K562 (cell line): ENCODE measurements around the gene NRXN3. TPM values are rescaled to one million over a fixed set of nuclear protein-coding genes. Genes with fewer than 3 reads are reported as not detected.

ENCODE experiments used
- ATAC-seq: fragments of 200-7000 bp; cut with Tn5 transposase; 3 replicates; pipeline ENCODE4 v1.9.1; 2020; ENCODE audit warnings: moderate library complexity
- BruUV-seq: library from RNA; stranded (reverse); fragments of 400-500 nt; replicated peaks from 2 replicates; lab custom pipeline; 2021; lab: Mats Ljungman, UMichigan
- CTCF ChIA-PET: fragments of 300-600 bp; formaldehyde crosslinking; extraction: SDS; loops from one replicate; lab custom pipeline; 2021; ENCODE audit warnings: low intra/inter-chr PET ratio; lab: Yijun Ruan, JAX
- POLR2A ChIA-PET: fragments of 300-600, 350-650 bp; sonication (Branson Sonifier 250); formaldehyde crosslinking; extraction: SDS; loops from one replicate; lab custom pipeline; 2021; ENCODE audit warnings: antibody characterized with exemption, inconsistent platforms; lab: Yijun Ruan, JAX
- DNase-seq, 4 experiments: peaks; one replicate each; pipeline versions ENCODE4 v3.0.0 to v3.0.0-alpha.2; 2011 to 2018; ENCODE audit warnings: low spot score in 3 of 4, mixed read lengths in 3 of 4; ENCODE audit errors: extremely low read depth in 1 of 4
- FAIRE-seq: peaks from 2 replicates; lab custom pipeline; 2011; peaks lifted over from hg19 to GRCh38; lab: Jason Lieb, UNC
- H2AFZ ChIP-seq: 2 replicates; pipeline ENCODE4 v1.6.0; 2011; ENCODE audit warnings: low read depth, low read length, control low read depth, inconsistent platforms
- H3K27ac ChIP-seq: fragments of 200-600 bp; 3 replicates; pipeline ENCODE4 v1.8.0; 2011; ENCODE audit warnings: low read depth, mild to moderate bottlenecking, control low read depth, inconsistent platforms, low read length, moderate library complexity, mixed read lengths; ENCODE audit errors: extremely low read depth
- H3K27me3 ChIP-seq, 2 experiments: fragments of 300-600 bp in 1 of 2; 2 replicates in 1 of 2; 3 replicates in 1 of 2; pipeline versions ENCODE4 v1.6.0 to v1.8.0; 2011; ENCODE audit warnings: inconsistent platforms in 2 of 2, low read length in 2 of 2, mild to moderate bottlenecking in 1 of 2, mixed read lengths in 1 of 2, moderate library complexity in 1 of 2; ENCODE audit not compliant: control insufficient read depth in 2 of 2, insufficient read depth in 2 of 2
- H3K36me3 ChIP-seq: fragments of 300-600 bp; 3 replicates; pipeline ENCODE4 v1.8.0; 2011; ENCODE audit warnings: mild to moderate bottlenecking, low read length, inconsistent platforms; ENCODE audit not compliant: control insufficient read depth, insufficient read depth
- H3K4me1 ChIP-seq, 2 experiments: fragments of 200-600 bp in 1 of 2; replicated peaks in 1 of 2; 2 replicates in 1 of 2; 3 replicates in 1 of 2; pipeline versions ENCODE4 v1.5.1 to v1.8.0; 2011; ENCODE audit warnings: inconsistent platforms in 2 of 2, low read length in 2 of 2, mild to moderate bottlenecking in 1 of 2, mixed read lengths in 1 of 2, moderate library complexity in 1 of 2; ENCODE audit not compliant: control insufficient read depth in 2 of 2, insufficient read depth in 2 of 2
- H3K4me2 ChIP-seq: 2 replicates; pipeline ENCODE4 v1.6.1; 2011; ENCODE audit warnings: low read length, control low read depth, inconsistent platforms, mixed read lengths; ENCODE audit not compliant: insufficient read depth
- H3K4me3 ChIP-seq: fragments of 200-600 bp; sonication (generic), shearing (Covaris generic); 2 replicates; pipeline ENCODE4 v1.5.1; 2016; ENCODE audit warnings: control low read depth, inconsistent platforms
- H3K79me2 ChIP-seq: fragments of 200-600 bp; 3 replicates; pipeline ENCODE4 v1.8.0; 2011; ENCODE audit warnings: low read length, inconsistent platforms; ENCODE audit not compliant: control insufficient read depth, insufficient read depth
- H3K9ac ChIP-seq, 2 experiments: 2 replicates each; pipeline versions ENCODE4 v1.6.0 to v1.6.1; 2011; ENCODE audit warnings: low read depth in 2 of 2, low read length in 2 of 2, control low read depth in 1 of 2, inconsistent platforms in 1 of 2, mild to moderate bottlenecking in 1 of 2, mixed read lengths in 1 of 2; ENCODE audit not compliant: insufficient read depth in 1 of 2
- H3K9me1 ChIP-seq: one replicate; pipeline ENCODE4 v1.6.0; 2011; ENCODE audit warnings: inconsistent platforms, mild to moderate bottlenecking, low read length, moderate library complexity; ENCODE audit not compliant: control insufficient read depth, insufficient read depth
- H3K9me3 ChIP-seq: replicated peaks from 2 replicates; pipeline ENCODE4 v1.5.1; 2011; ENCODE audit warnings: low read depth, low read length, inconsistent platforms; ENCODE audit not compliant: control insufficient read depth, insufficient read depth
- H4K20me1 ChIP-seq: replicated peaks from 2 replicates; pipeline ENCODE4 v1.6.1; 2011; ENCODE audit warnings: low read length, inconsistent platforms, mixed read lengths; ENCODE audit not compliant: control insufficient read depth, insufficient read depth
- ARID4B ChIP-seq: sonication (generic); formaldehyde crosslinking; IDR thresholded peaks from 2 replicates; pipeline ENCODE4 v1.8.0; 2022; ENCODE audit warnings: mild to moderate bottlenecking, missing genetic modification reagents
- BRD9 ChIP-seq: fragments of 450-650 bp; IDR thresholded peaks from 2 replicates; pipeline ENCODE4 v1.6.1; 2018; ENCODE audit warnings: low read depth; ENCODE audit not compliant: partially characterized antibody
- DACH1 ChIP-seq: fragments of 450-650 bp; IDR thresholded peaks from 2 replicates; pipeline ENCODE4 v1.6.1; 2018; ENCODE audit not compliant: partially characterized antibody
- GATAD2B ChIP-seq: fragments of 450-650 bp; IDR thresholded peaks from 2 replicates; pipeline ENCODE4 v1.6.1; 2017; ENCODE audit warnings: mild to moderate bottlenecking, borderline replicate concordance
- RBM22 ChIP-seq: fragments of 200-400 bp; formaldehyde crosslinking; IDR thresholded peaks from 2 replicates; pipeline ENCODE4 v1.6.1; 2018; ENCODE audit warnings: low read length, low read depth; ENCODE audit not compliant: poor library complexity, severe bottlenecking
- TCF3 ChIP-seq: sonication (generic); formaldehyde crosslinking; IDR thresholded peaks from 2 replicates; pipeline ENCODE4 v1.4.0; 2020; ENCODE audit warnings: mild to moderate bottlenecking, missing genetic modification reagents
- ZNF23 ChIP-seq: fragments of 250-450 bp; sonication (Bioruptor Pico); IDR thresholded peaks from 2 replicates; pipeline ENCODE4 v1.4.0; 2020; ENCODE audit warnings: mild to moderate bottlenecking
- WGBS: fragments of 100-300 bp; shearing (Covaris generic); methylation state at CpG from one replicate; pipeline ENCODE4 v1.1.6; 2016; ENCODE audit warnings: low coverage, mixed read lengths; ENCODE audit not compliant: insufficient coverage; ENCODE audit errors: missing lambda C conversion rate; 5-methylcytosine and 5-hydroxymethylcytosine counted together
- in situ Hi-C: fragments of 300-500 bp; cut with MboI; formaldehyde crosslinking; loops from 4 replicates; pipeline ENCODE4 v1.15.0; 2018; ENCODE audit warnings: inconsistent platforms, mixed read lengths
- intact Hi-C: fragments of 100-400 bp; cut with micrococcal nuclease; formaldehyde crosslinking; loops from 2 replicates; pipeline ENCODE4 v1.14.2; 2022
- polyA plus RNA-seq, 8 experiments: library from polyadenylated mRNA; depleted of rRNA in 4 of 8; stranded (reverse) in 5 of 8; unstranded in 3 of 8; fragments of >200 nt; fragmentation: Nextera tagmentation in 2 of 8; fragmentation: Illumina TruSeq in 1 of 8; extraction: Ambion mirVana in 2 of 8; extraction: Trizol in 1 of 8; gene quantifications; 2 replicates each; pipeline versions ENCODE4 v1.2.1 to v1.2.3, GENCODE V29; 2011 to 2014; ENCODE audit warnings: inconsistent platforms in 1 of 8, missing spikeins in 1 of 8
- total RNA-seq, 7 experiments: library from RNA; depleted of rRNA in 6 of 7; stranded (reverse); fragments of >200 nt in 6 of 7; fragmentation: Illumina TruSeq in 2 of 7; extraction: Trizol in 2 of 7; gene quantifications; 2 replicates each; pipeline versions ENCODE4 v1.2.1 to v1.2.3, GENCODE V29; 2011 to 2021; ENCODE audit warnings: low replicate concordance in 1 of 7
- TF ChIP-seq, protein P1 (sequence below): fragments of 200-800 bp; sonication (Bioruptor generic); IDR thresholded peaks from 2 replicates; pipeline ENCODE4 v1.6.1; 2017; ENCODE audit warnings: missing genetic modification characterization, missing compliant biosample characterization
- TF ChIP-seq, protein P2 (sequence below): fragments of 450-650 bp; formaldehyde crosslinking; IDR thresholded peaks from 2 replicates; pipeline ENCODE4 v1.4.0; 2020; ENCODE audit warnings: mild to moderate bottlenecking, moderate library complexity

Gene NRXN3
- total and polyA plus RNA-seq, 9 of the 15 experiments (the other 6 are each of a cell fraction or from before 2014, with no cell fraction given) = 0.09 TPM; not detected in 8

- no peak for FAIRE-seq
- H3K4me2 ChIP-seq = no peak overlapping the region
- no TSS peak for BruUV-seq
- in situ Hi-C loops = no loop called here
- no peak for ATAC-seq
- intact Hi-C loops = no loop called here
- H4K20me1 ChIP-seq = no peaks in the 10 kb centered on the region
- DNase-seq = no peak
- no peaks in the 10 kb centered on the region for H3K9me3 ChIP-seq
- H3K9me1 ChIP-seq = no peaks in the 10 kb centered on the region
- no peak overlapping the region for H3K9ac ChIP-seq
- no peaks in the 10 kb centered on the region for H3K79me2 ChIP-seq
- no peaks in the 10 kb centered on the region for H3K27me3 ChIP-seq
- H3K27ac ChIP-seq = no peak overlapping the region
- ChIA-PET POLR2A (no interaction called here), CTCF (no interaction called here)
- no peak for TF ChIP-seq TCF3 (CRISPR knock-in tag)
- TF ChIP-seq DACH1 = no peak
- no peak for TF ChIP-seq GATAD2B
- TF ChIP-seq BRD9 = no peak
- TF ChIP-seq, protein P1, sequence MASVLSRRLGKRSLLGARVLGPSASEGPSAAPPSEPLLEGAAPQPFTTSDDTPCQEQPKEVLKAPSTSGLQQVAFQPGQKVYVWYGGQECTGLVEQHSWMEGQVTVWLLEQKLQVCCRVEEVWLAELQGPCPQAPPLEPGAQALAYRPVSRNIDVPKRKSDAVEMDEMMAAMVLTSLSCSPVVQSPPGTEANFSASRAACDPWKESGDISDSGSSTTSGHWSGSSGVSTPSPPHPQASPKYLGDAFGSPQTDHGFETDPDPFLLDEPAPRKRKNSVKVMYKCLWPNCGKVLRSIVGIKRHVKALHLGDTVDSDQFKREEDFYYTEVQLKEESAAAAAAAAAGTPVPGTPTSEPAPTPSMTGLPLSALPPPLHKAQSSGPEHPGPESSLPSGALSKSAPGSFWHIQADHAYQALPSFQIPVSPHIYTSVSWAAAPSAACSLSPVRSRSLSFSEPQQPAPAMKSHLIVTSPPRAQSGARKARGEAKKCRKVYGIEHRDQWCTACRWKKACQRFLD (CRISPR knock-in tag) = no peak
- TF ChIP-seq RBM22 = no peak
- TF ChIP-seq, protein P2, sequence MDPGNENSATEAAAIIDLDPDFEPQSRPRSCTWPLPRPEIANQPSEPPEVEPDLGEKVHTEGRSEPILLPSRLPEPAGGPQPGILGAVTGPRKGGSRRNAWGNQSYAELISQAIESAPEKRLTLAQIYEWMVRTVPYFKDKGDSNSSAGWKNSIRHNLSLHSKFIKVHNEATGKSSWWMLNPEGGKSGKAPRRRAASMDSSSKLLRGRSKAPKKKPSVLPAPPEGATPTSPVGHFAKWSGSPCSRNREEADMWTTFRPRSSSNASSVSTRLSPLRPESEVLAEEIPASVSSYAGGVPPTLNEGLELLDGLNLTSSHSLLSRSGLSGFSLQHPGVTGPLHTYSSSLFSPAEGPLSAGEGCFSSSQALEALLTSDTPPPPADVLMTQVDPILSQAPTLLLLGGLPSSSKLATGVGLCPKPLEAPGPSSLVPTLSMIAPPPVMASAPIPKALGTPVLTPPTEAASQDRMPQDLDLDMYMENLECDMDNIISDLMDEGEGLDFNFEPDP = no peak
- TF ChIP-seq ZNF23 = no peak
- TF ChIP-seq ARID4B (CRISPR knock-in tag) = no peak
- no peaks in the 10 kb centered on the region for H3K4me1 ChIP-seq
- no peaks in the 10 kb centered on the region for H3K36me3 ChIP-seq
- no peak overlapping the region for H3K4me3 ChIP-seq
- WGBS = 2% methylated on average over 3 of the region's 3 CpGs
- no peak overlapping the region for H2AFZ ChIP-seq
Observed at GRCh38 chr14:79602742-79603141, 1432.6 kb downstream of the NRXN3 start.
